Vagina (tissue), 2 donors: ENCODE results near the gene TUSC7. TPM values are rescaled to one million over a fixed set of nuclear protein-coding genes. Genes with fewer than 3 reads are reported as not detected.

Experiments used
- DNase-seq, 2 donors: peaks; one replicate each; pipeline ENCODE4 v3.0.0-alpha.2; 2017; ENCODE audit errors: extremely low spot score in 2 of 2
- H3K27ac ChIP-seq: fragments of 200-600 bp; sonication (generic); one replicate; pipeline ENCODE4 v1.5.1; 2019
- H3K27me3 ChIP-seq: fragments of 200-600 bp; sonication (generic); one replicate; pipeline ENCODE4 v1.5.1; 2019
- H3K36me3 ChIP-seq, 2 donors: fragments of 200-600 bp; sonication (generic); one replicate each; pipeline ENCODE4 v1.5.1; 2017 to 2019
- H3K4me1 ChIP-seq: fragments of 200-600 bp; sonication (generic); one replicate; pipeline ENCODE4 v1.5.1; 2019
- H3K4me3 ChIP-seq, 2 donors: fragments of 200-600 bp; sonication (generic); 1 replicate in 1 of 2; 2 replicates in 1 of 2; pipeline ENCODE4 v1.5.1; 2016 to 2019
- H3K9me3 ChIP-seq: fragments of 200-600 bp; sonication (generic); one replicate; pipeline ENCODE4 v1.5.1; 2019
- POLR2A ChIP-seq, 2 donors: fragments of 450-650 bp; IDR thresholded peaks; one replicate each; pipeline ENCODE4 v1.6.1; 2017; ENCODE audit warnings: antibody characterized with exemption in 2 of 2, mild to moderate bottlenecking in 2 of 2, moderate library complexity in 2 of 2
- POLR2AphosphoS5 ChIP-seq, 2 donors: sonication (generic); formaldehyde crosslinking; IDR thresholded peaks; one replicate each; pipeline ENCODE4 v1.9.0; 2017; ENCODE audit warnings: antibody characterized with exemption in 2 of 2, mild to moderate bottlenecking in 2 of 2, low read depth in 1 of 2; ENCODE audit not compliant: insufficient read depth in 1 of 2
- intact Hi-C: fragments of 100-400 bp; cut with DNase I; formaldehyde crosslinking; loops from one replicate; pipeline ENCODE4 v1.15.1; 2023
- total RNA-seq: library from RNA; depleted of rRNA; stranded (reverse); fragments of >200 nt; gene quantifications from one replicate; pipeline ENCODE4 v1.2.3, GENCODE V29; 2016
- TF ChIP-seq, protein P1 (sequence below), 3 experiments: fragments of 450-650 bp in 2 of 3; fragments of 200-600 bp in 1 of 3; sonication (generic) in 1 of 3; IDR thresholded peaks; one replicate each; pipeline ENCODE4 v1.5.1; 2017 to 2019; ENCODE audit warnings: antibody characterized with exemption in 3 of 3, mild to moderate bottlenecking in 2 of 3, moderate library complexity in 2 of 3

Gene TUSC7
- total RNA-seq, 1 donor from 2014 or later: not detected

DNA sequence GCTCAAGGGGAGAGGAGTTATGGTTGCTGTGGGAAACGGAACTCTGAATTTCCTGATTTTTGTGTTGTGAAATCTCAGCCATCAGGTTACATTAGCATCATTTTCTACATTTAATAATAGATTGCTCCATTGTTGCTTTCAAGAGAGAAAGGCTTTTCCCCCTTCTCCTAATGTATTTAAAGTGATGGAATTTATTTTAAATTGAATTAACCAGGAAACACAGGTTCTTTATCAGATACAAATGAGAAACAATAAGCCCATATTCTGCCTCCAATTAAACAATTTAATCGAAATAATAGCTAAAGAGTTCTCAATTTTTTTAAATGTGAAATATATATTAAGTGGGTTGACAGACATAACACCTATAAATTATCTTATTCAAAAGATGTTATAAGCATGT is 30.1 kb downstream of the TUSC7 start:
- TF ChIP-seq, protein P1, sequence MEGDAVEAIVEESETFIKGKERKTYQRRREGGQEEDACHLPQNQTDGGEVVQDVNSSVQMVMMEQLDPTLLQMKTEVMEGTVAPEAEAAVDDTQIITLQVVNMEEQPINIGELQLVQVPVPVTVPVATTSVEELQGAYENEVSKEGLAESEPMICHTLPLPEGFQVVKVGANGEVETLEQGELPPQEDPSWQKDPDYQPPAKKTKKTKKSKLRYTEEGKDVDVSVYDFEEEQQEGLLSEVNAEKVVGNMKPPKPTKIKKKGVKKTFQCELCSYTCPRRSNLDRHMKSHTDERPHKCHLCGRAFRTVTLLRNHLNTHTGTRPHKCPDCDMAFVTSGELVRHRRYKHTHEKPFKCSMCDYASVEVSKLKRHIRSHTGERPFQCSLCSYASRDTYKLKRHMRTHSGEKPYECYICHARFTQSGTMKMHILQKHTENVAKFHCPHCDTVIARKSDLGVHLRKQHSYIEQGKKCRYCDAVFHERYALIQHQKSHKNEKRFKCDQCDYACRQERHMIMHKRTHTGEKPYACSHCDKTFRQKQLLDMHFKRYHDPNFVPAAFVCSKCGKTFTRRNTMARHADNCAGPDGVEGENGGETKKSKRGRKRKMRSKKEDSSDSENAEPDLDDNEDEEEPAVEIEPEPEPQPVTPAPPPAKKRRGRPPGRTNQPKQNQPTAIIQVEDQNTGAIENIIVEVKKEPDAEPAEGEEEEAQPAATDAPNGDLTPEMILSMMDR (IDR thresholded peaks at IDR 0.05): no peak
- no peak for TF ChIP-seq POLR2A (IDR thresholded peaks at IDR 0.05)
- TF ChIP-seq POLR2AphosphoS5 (IDR thresholded peaks at IDR 0.05; ENCODE audit: insufficient read depth in 1 of 2, low read depth in 1 of 2): no peak
- no peak for DNase-seq
- intact Hi-C loops: no loop called here
- Histone ChIP-seq H3K36me3 (no peaks in the 10 kb centered on the region), H3K4me1 (no peaks in the 10 kb centered on the region), H3K27ac (no peak overlapping the region), H3K9me3 (no peaks in the 10 kb centered on the region), H3K27me3 (no peaks in the 10 kb centered on the region), H3K4me3 (no peak overlapping the region)

DNA sequence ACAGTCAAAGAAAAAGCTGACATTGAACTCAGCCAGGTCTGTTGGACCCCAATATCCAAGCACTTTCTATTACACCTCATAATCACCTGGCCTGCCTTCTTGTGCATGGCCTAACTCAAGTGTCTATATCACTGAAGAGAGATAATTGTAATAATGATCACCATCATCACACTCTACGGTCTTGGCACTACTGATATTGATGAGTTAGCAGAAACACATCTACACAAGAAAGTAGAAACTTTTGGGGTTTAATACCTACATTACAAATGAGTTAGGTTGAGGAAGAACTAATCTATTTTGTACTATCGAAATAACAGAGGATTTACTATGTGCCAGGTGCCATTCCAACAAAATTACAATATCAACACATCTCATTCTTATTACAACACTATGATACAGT is 30.7 kb downstream of the TUSC7 start:
- H3K27me3 ChIP-seq: no peaks in the 10 kb centered on the region
- DNase-seq: no peak
- no peaks in the 10 kb centered on the region for H3K9me3 ChIP-seq
- no peak overlapping the region for H3K27ac ChIP-seq
- intact Hi-C loops: no loop called here
- no peaks in the 10 kb centered on the region for H3K36me3 ChIP-seq
- no peaks in the 10 kb centered on the region for H3K4me1 ChIP-seq
- H3K4me3 ChIP-seq: no peak overlapping the region
- TF ChIP-seq, protein P1 (IDR thresholded peaks at IDR 0.05): no peak
- TF ChIP-seq POLR2AphosphoS5 (IDR thresholded peaks at IDR 0.05; ENCODE audit: insufficient read depth in 1 of 2, low read depth in 1 of 2) (no peak), POLR2A (IDR thresholded peaks at IDR 0.05) (no peak)

DNA sequence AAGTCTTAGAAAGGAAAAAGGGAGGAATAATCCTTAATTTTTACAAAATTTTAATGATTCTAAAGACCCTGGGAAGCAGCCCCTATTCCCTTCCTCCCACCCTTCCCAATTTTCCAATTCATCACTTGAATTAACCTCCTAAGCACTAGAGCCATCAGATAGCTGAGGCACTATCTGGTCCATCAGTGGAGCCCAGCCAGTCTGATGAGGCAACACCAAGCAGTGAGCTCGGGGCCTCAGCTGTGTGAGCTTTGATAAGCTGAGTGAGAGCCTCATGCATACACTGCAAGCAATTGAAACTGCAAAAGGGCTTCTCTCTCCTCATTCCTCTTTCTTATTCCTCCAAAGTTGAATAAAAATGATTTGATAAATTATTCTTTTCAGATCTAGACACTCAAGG is 31.9 kb downstream of the TUSC7 start:
- Histone ChIP-seq H3K4me1 (no peaks in the 10 kb centered on the region), H3K4me3 (no peak overlapping the region), H3K27ac (no peak overlapping the region), H3K36me3 (no peaks in the 10 kb centered on the region), H3K27me3 (no peaks in the 10 kb centered on the region), H3K9me3 (no peaks in the 10 kb centered on the region)
- TF ChIP-seq, protein P1 (IDR thresholded peaks at IDR 0.05): no peak
- no peak for TF ChIP-seq POLR2A (IDR thresholded peaks at IDR 0.05)
- no peak for TF ChIP-seq POLR2AphosphoS5 (IDR thresholded peaks at IDR 0.05; ENCODE audit: insufficient read depth in 1 of 2, low read depth in 1 of 2)
- intact Hi-C loops: no loop called here
- DNase-seq: no peak

DNA sequence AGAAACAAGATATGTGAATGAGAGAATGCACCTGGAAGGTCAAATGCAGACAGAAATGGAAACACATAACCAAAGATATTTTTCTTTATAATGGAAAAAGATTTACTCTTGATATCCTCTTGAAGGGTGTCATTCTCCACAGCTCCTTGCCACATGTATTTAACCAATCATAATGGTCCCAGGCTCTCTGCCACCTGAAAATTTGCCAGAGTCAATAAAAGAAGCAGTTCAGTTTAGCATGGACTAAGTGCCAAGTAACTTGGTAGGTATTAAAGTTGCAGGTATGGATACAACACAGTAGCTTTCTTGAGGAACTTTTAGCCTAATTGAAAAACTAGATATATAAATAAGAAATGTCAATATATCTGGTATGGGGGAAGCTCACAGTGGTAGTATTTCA is 33.5 kb downstream of the TUSC7 start:
- DNase-seq: no peak
- Histone ChIP-seq H3K9me3 (no peaks in the 10 kb centered on the region), H3K4me3 (no peak overlapping the region), H3K27ac (no peak overlapping the region), H3K27me3 (no peaks in the 10 kb centered on the region), H3K4me1 (no peaks in the 10 kb centered on the region), H3K36me3 (no peaks in the 10 kb centered on the region)
- no peak for TF ChIP-seq POLR2AphosphoS5 (IDR thresholded peaks at IDR 0.05; ENCODE audit: insufficient read depth in 1 of 2, low read depth in 1 of 2)
- TF ChIP-seq, protein P1 (IDR thresholded peaks at IDR 0.05): no peak
- no peak for TF ChIP-seq POLR2A (IDR thresholded peaks at IDR 0.05)
- intact Hi-C loops: no loop called here

DNA sequence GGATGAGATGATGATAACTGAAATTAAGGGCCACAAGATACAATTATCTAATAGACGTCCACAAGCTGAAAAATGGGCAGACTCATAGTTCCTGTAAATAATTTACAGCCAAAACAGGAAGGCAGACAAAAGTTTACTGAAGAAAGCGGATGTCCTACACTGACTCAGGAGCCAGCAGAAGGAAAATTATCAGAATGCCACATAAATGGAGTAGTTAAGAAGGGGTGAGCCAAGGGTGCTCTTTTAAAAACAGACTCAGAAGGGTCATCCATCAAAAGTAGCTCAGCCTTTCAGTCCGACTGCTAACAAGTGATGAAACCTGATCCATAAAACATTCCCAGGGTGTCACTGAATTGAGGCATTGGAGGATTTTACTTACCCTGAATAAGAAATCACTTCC is 39.8 kb downstream of the TUSC7 start:
- peaks cover 4% of the 10 kb centered on the region for H3K4me1 ChIP-seq
- no peak overlapping the region for H3K4me3 ChIP-seq
- no peaks in the 10 kb centered on the region for H3K36me3 ChIP-seq
- H3K27ac ChIP-seq: no peak overlapping the region
- TF ChIP-seq POLR2AphosphoS5 (IDR thresholded peaks at IDR 0.05; ENCODE audit: insufficient read depth in 1 of 2, low read depth in 1 of 2) (no peak), POLR2A (IDR thresholded peaks at IDR 0.05) (no peak)
- TF ChIP-seq, protein P1 (IDR thresholded peaks at IDR 0.05): no peak
- H3K27me3 ChIP-seq: no peaks in the 10 kb centered on the region
- intact Hi-C loops: no loop called here
- DNase-seq: no peak
- H3K9me3 ChIP-seq: no peaks in the 10 kb centered on the region
